ENCODE results near the gene TTF1. TPM values are rescaled to one million over a fixed set of nuclear protein-coding genes. Genes with fewer than 3 reads are reported as not detected.

The TTF1 gene
- total RNA-seq, 2 donors from 2014 or later: 11.5 to 11.8 TPM

- Histone ChIP-seq H3K4me1 (ENCODE audit: control insufficient read depth in 1 of 2, low read depth in 2 of 2) (no peaks in the 10 kb centered on the region), H3K27me3 (replicated peaks; ENCODE audit: insufficient read depth) (no peaks in the 10 kb centered on the region), H3K4me3 (no peak overlapping the region), H3K9me3 (no peaks in the 10 kb centered on the region), H3K27ac (no peak overlapping the region), H3K36me3 (no peaks in the 10 kb centered on the region)
- no peak for ATAC-seq (ENCODE audit: insufficient number of reproducible peaks, low FRiP score, low read depth)
- DNase-seq (ENCODE audit: low spot score): no peak
- TF ChIP-seq CTCF (IDR thresholded peaks at IDR 0.05): no peak
Observed at GRCh38 chr9:132446887-132447286, 40.2 kb upstream of the TTF1 start.

GRCh38 chr9:132443951-132444607 lies 37.4 kb upstream of the TTF1 start:
- H3K27me3 ChIP-seq (replicated peaks; ENCODE audit: insufficient read depth): no peaks in the 10 kb centered on the region
- H3K36me3 ChIP-seq: no peaks in the 10 kb centered on the region
- no peak for ATAC-seq (ENCODE audit: insufficient number of reproducible peaks, low FRiP score, low read depth)
- no peaks in the 10 kb centered on the region for H3K9me3 ChIP-seq
- no peaks in the 10 kb centered on the region for H3K4me1 ChIP-seq (ENCODE audit: control insufficient read depth in 1 of 2, low read depth in 2 of 2)
- TF ChIP-seq CTCF (IDR thresholded peaks at IDR 0.05): no peak
- H3K27ac ChIP-seq: no peak overlapping the region
- no peak overlapping the region for H3K4me3 ChIP-seq
- no peak for DNase-seq (ENCODE audit: low spot score)

GRCh38 chr9:132441404-132441803 lies 34.8 kb upstream of the TTF1 start:
- no peaks in the 10 kb centered on the region for H3K4me1 ChIP-seq (ENCODE audit: control insufficient read depth in 1 of 2, low read depth in 2 of 2)
- no peak for TF ChIP-seq CTCF (IDR thresholded peaks at IDR 0.05)
- no peak overlapping the region for H3K4me3 ChIP-seq
- no peak overlapping the region for H3K27ac ChIP-seq
- ATAC-seq (ENCODE audit: insufficient number of reproducible peaks, low FRiP score, low read depth): no peak
- no peaks in the 10 kb centered on the region for H3K9me3 ChIP-seq
- H3K27me3 ChIP-seq (replicated peaks; ENCODE audit: insufficient read depth): no peaks in the 10 kb centered on the region
- no peak for DNase-seq (ENCODE audit: low spot score)
- H3K36me3 ChIP-seq: no peaks in the 10 kb centered on the region

- no peaks in the 10 kb centered on the region for H3K27me3 ChIP-seq (replicated peaks; ENCODE audit: insufficient read depth)
- no peak overlapping the region for H3K27ac ChIP-seq
- ATAC-seq (ENCODE audit: insufficient number of reproducible peaks, low FRiP score, low read depth): no peak
- H3K36me3 ChIP-seq: no peaks in the 10 kb centered on the region
- no peaks in the 10 kb centered on the region for H3K4me1 ChIP-seq (ENCODE audit: control insufficient read depth in 1 of 2, low read depth in 2 of 2)
- H3K9me3 ChIP-seq: no peaks in the 10 kb centered on the region
- H3K4me3 ChIP-seq: no peak overlapping the region
- TF ChIP-seq CTCF (IDR thresholded peaks at IDR 0.05): no peak
- DNase-seq (ENCODE audit: low spot score): no peak
Observed at GRCh38 chr9:132440735-132441134, 34.1 kb upstream of the TTF1 start.

GRCh38 chr9:132439153-132439552 lies 32.5 kb upstream of the TTF1 start:
- ATAC-seq (ENCODE audit: insufficient number of reproducible peaks, low FRiP score, low read depth): no peak
- Histone ChIP-seq H3K9me3 (no peaks in the 10 kb centered on the region), H3K27ac (no peak overlapping the region), H3K4me1 (ENCODE audit: control insufficient read depth in 1 of 2, low read depth in 2 of 2) (no peaks in the 10 kb centered on the region), H3K27me3 (replicated peaks; ENCODE audit: insufficient read depth) (no peaks in the 10 kb centered on the region), H3K36me3 (no peaks in the 10 kb centered on the region), H3K4me3 (no peak overlapping the region)
- TF ChIP-seq CTCF (IDR thresholded peaks at IDR 0.05): no peak
- no peak for DNase-seq (ENCODE audit: low spot score)
